ENCODE results near the gene JARID2.

DNA sequence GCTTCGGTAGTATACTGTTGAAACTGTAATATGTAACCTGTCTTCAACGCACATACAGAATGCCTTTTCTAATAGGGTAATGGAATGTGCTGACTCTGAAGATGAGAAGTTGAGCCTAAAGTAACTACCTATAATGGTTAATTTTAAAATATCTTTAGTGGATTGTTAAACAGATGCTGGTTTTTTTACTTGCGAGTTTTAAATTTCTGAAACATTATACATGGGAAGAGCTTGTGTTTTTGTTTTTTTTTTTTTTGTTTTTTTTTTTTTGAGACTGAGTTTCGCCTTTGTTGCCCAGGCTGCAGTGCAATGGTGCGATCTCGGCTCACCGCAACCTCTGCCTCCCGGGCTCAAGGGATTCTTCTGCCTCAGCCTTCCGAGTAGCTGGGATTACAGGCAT, 166.9 kb downstream of the JARID2 start:
- TF ChIP-seq, protein P1, sequence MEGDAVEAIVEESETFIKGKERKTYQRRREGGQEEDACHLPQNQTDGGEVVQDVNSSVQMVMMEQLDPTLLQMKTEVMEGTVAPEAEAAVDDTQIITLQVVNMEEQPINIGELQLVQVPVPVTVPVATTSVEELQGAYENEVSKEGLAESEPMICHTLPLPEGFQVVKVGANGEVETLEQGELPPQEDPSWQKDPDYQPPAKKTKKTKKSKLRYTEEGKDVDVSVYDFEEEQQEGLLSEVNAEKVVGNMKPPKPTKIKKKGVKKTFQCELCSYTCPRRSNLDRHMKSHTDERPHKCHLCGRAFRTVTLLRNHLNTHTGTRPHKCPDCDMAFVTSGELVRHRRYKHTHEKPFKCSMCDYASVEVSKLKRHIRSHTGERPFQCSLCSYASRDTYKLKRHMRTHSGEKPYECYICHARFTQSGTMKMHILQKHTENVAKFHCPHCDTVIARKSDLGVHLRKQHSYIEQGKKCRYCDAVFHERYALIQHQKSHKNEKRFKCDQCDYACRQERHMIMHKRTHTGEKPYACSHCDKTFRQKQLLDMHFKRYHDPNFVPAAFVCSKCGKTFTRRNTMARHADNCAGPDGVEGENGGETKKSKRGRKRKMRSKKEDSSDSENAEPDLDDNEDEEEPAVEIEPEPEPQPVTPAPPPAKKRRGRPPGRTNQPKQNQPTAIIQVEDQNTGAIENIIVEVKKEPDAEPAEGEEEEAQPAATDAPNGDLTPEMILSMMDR (IDR thresholded peaks at IDR 0.05; ENCODE audit: insufficient read depth, low read depth, low read length): no peak
- no peak for TF ChIP-seq EZH2 (IDR thresholded peaks at IDR 0.05; ENCODE audit: insufficient read depth, low read length)
